Measurements from ENCODE around the gene DEFB119. TPM values are rescaled to one million over a fixed set of nuclear protein-coding genes. Genes with fewer than 3 reads are reported as not detected.

DEFB119 gene
- total RNA-seq, 1 donor from 2014 or later = not detected

Other genes with a start within 250 kb of the DEFB119 start
- not detected in 2 replicates for gene DEFB115, start 132.9 kb downstream of the DEFB119 start, total RNA-seq
- gene DEFB116, start 82.0 kb downstream of the DEFB119 start, total RNA-seq = not detected in 2 replicates
- gene DEFB118, start 22.0 kb downstream of the DEFB119 start, total RNA-seq = not detected in 2 replicates
- gene DEFB121, start 15.6 kb upstream of the DEFB119 start, total RNA-seq = not detected in 2 replicates
- gene DEFB123, start 50.0 kb upstream of the DEFB119 start, total RNA-seq = not detected in 2 replicates
- not detected in 2 replicates for gene DEFB124, start 84.5 kb upstream of the DEFB119 start, total RNA-seq
- gene REM1, start 84.7 kb upstream of the DEFB119 start, total RNA-seq = not detected in 2 replicates
- 203 and 223 TPM in 2 replicates for gene HM13, start 123.9 kb upstream of the DEFB119 start, total RNA-seq
- 0.64 and 0.80 TPM in 2 replicates for gene ID1, start 214.7 kb upstream of the DEFB119 start, total RNA-seq
- gene COX4I2, start 247.3 kb upstream of the DEFB119 start, total RNA-seq = not detected in 2 replicates